GM20000 (cell line): ENCODE measurements around the gene SLC37A1.

Experiments used
- DNase-seq: peaks from one replicate; pipeline ENCODE4 v3.0.0; 2012; ENCODE audit warnings: low spot score
- TF ChIP-seq, protein P1 (sequence below): IDR thresholded peaks from 2 replicates; pipeline ENCODE4 v1.5.1; 2012; ENCODE audit warnings: mild to moderate bottlenecking, control low read depth; ENCODE audit errors: extremely low read depth, missing control alignments

The SLC37A1 gene

GRCh38 chr21:42490720-42491119 is 22.9 kb upstream of the SLC37A1 start:
- TF ChIP-seq, protein P1, sequence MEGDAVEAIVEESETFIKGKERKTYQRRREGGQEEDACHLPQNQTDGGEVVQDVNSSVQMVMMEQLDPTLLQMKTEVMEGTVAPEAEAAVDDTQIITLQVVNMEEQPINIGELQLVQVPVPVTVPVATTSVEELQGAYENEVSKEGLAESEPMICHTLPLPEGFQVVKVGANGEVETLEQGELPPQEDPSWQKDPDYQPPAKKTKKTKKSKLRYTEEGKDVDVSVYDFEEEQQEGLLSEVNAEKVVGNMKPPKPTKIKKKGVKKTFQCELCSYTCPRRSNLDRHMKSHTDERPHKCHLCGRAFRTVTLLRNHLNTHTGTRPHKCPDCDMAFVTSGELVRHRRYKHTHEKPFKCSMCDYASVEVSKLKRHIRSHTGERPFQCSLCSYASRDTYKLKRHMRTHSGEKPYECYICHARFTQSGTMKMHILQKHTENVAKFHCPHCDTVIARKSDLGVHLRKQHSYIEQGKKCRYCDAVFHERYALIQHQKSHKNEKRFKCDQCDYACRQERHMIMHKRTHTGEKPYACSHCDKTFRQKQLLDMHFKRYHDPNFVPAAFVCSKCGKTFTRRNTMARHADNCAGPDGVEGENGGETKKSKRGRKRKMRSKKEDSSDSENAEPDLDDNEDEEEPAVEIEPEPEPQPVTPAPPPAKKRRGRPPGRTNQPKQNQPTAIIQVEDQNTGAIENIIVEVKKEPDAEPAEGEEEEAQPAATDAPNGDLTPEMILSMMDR: no peak
- no peak for DNase-seq

DNA sequence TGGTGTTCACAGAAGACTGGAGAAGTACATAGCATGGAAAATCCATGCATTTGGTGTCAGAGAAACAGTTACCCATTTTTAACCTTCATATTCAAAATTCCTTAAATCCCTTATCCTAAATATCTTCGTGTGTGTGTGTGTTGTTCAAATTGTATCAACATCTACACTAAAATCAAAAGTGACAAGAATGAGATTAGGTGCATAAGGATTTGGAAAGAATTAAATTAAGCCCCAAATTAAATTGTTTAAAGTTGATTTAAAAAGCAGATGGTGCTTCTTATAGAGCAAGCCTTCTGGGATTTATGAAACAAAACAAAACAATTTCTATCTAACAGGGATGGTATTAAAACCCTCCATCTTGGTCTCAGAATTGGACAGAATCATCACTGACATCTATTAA is 22.3 kb upstream of the SLC37A1 start:
- TF ChIP-seq, protein P1: no peak
- no peak for DNase-seq

DNA sequence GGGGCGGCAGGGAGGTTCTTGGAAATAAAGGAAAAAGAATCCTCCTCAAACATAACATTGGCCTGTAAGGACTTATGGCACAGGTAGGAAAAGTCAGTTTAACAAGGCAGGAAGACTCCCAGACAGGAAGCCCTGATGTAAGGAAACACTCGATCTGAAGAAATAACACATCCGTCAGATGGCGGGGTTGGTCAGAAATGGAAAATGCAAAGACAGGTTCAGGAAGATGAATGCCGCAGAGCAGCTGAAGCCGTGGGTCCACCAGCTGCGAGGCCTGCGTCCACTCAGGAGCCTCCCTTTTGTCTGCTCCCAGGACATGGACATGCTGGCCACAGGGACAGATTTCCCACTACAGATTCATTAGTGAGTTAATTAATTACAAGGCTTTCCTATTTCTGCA is 21.5 kb upstream of the SLC37A1 start:
- DNase-seq: no peak
- TF ChIP-seq, protein P1: no peak

GRCh38 chr21:42493109-42494060 is 20.3 kb upstream of the SLC37A1 start:
- TF ChIP-seq, protein P1: no peak
- DNase-seq: no peak

- DNase-seq: no peak
- TF ChIP-seq, protein P1: no peak
These were observed 18.6 kb upstream of the SLC37A1 start for GRCh38 chr21:42495027-42495426.

DNA sequence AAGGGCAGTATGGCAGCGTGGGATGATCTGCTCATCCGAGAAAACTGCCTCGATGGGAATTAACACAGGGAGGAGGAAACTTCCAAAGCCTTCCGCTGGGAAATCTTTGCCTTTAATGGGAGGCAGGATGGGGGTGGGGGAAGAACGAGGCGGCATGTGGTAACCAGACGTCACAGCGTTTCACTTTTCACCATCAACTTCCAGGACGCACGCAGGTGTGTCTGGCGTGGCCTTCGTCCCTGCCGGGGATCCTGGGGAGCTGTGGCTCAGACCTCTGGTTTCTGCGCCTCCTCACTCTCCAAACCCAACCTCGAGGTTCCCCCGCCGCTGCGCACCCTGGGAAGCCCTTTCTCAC is 17.9 kb upstream of the SLC37A1 start:
- DNase-seq: no peak
- TF ChIP-seq, protein P1: no peak

DNA sequence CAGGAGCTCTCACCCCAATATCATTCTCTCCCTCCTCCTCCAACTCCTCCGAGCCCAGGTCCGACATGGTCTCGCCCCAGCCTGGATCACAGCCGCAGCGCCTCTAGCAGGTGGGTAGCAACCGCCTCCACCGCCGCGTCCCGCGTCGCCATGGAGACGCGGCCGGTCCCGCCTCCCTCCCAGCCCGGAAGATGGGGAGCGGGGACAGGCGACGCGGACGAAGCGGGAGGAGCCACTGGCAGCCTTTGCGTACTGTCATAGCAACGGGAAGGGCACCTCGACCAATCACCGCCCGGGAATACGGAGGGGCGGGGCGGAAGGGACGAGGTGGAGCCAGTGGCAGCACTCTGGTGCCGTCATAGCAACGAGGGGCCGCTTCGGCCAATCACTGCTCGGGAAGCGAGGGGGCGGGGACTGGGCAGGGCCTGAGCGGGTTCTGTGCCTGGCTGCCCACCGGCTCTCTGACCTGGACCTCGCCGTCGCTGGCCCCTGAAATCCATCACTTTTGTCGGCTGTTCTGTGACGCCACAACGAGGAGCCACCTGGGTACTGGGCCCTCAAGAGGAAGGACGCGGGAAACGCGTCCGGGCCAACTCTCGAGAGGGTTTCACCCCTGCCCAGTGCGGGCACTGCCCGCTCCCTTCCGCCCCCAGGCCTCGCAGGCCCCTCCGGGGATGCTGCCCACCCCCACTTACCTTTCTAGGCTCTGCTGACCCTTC is 17.4 kb upstream of the SLC37A1 start, which contains the start of gene RSPH1:
RSPH1 (minus strand) TSS at position 105 of the 719 bp plus-strand sequence; CDS start at position 67, 38 bp downstream.
- TF ChIP-seq, protein P1: no peak
- peak; percentile 96 for DNase-seq
